NCI-H1694 treated with DMSO at 0.1 percent for 48 hours (cell line): ENCODE data around the gene CTNND2.

Experiments used
- DNase-seq: peaks from one replicate; lab custom pipeline; 2025; lab: John Stamatoyannopoulos, UW

The CTNND2 gene

DNA sequence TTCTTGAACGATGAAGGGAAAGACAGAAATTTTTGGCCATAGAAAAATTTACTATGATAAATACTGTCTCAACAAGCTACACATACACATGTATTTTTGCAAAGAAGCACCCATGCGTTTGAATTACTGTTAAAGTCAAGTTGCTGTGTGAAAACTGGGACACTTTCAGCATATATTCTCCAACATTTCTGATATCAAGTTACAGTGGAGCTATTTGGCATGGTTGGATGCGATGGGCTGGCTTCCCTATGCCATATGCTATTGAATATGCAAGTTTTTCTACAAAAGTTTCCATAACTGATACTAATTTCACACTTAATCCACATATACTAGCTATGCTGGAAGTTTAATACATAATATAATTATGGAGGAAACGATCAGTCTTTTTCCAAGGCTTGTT, 381.4 kb downstream of the CTNND2 start:
- DNase-seq: no peak

DNA sequence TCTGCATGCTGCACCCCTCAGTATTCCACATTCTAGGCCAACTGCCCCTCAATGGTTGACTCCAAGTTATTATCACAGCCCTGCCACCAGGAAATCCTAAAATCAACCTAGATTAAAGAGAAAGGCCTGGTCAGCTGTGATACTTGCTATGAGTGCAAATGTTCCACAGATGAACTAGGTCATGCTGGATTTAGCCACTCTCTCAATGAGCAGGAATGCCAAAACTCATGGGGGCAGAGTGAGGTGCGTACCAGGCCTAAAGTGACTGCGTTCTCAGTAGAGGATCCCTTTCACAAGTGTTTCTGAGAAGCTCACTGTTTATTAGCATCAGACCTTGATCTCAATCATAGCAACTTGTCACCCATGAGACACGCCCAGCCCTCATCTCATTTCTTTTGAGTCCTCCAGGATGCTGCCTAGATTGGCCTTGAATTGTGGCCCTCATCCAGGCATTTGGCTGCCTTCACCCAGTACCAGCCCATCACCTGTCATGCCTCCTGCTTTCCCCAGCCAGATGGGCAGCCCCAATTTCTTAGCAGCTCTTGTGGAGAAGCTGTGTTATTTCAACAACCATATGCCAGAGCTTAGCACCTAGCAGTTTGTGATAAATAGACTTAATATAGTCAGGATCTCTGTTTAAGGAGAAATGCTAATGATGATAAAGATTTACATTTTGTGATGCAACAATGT, 383.9 kb downstream of the CTNND2 start:
- peak; percentile 39 for DNase-seq

- DNase-seq: no peak
Observed at GRCh38 chr5:11519236-11519635, 385.0 kb downstream of the CTNND2 start.

- DNase-seq: no peak
Observed at GRCh38 chr5:11518676-11519075, 385.6 kb downstream of the CTNND2 start.

GRCh38 chr5:11514705-11515432, 389.4 kb downstream of the CTNND2 start:
- DNase-seq: no peak

DNA sequence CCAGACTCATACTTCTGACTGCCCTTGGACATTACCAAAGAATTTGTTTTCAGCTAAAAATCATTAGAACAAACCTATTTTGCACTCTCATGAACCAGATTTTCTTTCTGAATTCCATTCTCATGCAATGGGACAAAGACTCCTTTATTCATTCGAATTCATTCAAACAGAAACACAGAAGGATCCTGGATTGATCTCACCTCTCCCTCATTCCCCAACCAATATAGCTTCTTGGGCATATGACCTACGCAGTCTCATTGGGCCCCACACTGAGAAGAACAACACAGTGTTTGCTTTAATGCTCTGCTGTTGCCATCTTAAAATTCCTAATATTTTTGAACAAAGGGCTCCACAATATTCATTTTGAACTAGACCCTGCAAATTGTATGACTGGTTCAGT, 392.4 kb downstream of the CTNND2 start:
- no peak for DNase-seq

DNA sequence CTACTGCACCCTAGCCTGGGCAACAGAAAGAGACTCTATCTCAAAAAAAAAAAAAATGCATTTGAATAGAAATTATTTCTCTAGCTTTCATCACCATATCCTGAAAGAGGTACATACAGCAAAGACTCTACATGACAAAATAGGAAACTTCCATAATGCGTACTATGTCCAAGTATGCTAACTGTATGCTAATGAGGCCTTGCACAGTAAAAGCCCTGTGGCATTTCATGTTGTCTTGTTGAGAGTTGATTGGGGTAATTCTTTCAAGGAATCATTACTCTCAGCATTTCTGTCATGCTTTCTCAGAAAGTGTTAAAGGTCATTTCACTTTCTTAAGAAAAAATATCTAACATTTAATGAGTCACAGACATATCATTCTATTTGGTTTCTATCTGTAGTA, 393.4 kb downstream of the CTNND2 start:
- DNase-seq: no peak

GRCh38 chr5:11509793-11510192, 394.5 kb downstream of the CTNND2 start:
- DNase-seq: no peak

- DNase-seq: no peak
Observed at GRCh38 chr5:11507156-11507910, 396.9 kb downstream of the CTNND2 start.

DNA sequence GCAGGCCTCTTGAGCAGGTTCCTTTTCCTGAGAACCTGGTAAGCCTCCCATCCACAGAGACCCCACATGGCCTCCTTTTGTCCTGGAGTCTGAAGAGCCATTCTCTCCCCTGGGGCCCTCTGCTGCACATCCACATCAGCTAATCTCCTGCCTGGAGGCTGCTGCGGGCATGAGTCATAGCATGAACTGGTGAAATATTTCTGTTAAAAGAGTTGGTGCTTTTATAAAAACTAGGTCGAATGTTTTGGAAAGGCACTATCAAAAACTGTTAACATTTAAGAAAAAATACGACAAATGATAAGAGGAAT, 399.4 kb downstream of the CTNND2 start:
- no peak for DNase-seq

- no peak for DNase-seq
Observed at GRCh38 chr5:11504065-11504885, 400.0 kb downstream of the CTNND2 start.

- DNase-seq: no peak
Observed at GRCh38 chr5:11502783-11503182, 401.5 kb downstream of the CTNND2 start.

DNA sequence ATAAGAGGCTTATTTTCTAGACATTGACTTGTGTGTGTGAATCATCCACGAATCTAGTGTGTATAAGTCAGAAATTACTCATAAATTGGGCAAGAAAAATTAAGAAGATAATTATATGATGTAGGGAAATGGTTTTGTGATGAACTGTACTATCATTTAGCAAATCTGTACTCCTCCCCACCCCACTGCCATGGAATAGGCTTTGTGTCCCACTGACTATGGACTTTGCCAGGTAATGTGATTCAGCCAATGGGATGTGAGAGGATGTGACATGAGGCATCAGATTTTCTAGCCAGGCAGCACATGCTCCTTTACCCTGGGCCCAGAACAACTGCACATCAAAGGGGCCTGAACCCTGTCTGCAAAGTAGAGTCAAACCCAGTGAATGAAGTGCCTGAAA, 406.6 kb downstream of the CTNND2 start:
- no peak for DNase-seq

DNA sequence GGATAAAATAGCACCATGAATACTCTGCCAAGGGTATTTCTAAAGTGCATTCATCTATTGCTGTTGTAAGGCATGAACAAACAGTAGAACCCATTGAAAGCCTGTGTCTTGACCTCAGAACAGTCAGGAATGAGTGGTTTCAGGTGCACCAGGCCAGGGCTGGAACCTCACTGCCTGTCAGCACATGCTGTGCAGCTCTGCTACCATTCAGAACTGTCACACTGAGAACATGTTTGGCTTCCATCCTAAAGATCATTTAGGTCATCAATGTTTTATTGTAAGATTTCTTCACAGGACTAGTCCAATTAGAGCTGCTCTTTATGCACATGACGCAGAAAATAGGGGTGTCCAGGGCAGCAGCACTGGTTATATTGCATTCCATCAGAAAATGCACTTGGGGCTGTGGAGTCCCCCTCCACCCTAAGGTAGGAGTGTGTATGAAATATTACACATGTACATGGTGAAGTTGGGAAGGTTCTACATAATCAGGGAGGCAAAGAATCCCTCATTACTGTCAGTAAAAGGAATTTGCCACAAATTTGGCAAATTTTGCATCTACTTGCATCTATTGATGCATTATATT, 408.0 kb downstream of the CTNND2 start:
- DNase-seq: no peak

- peak; percentile 52 for DNase-seq
Observed at GRCh38 chr5:11494340-11494739, 409.9 kb downstream of the CTNND2 start.

- no peak for DNase-seq
Observed at GRCh38 chr5:11491404-11492075, 412.7 kb downstream of the CTNND2 start.

DNA sequence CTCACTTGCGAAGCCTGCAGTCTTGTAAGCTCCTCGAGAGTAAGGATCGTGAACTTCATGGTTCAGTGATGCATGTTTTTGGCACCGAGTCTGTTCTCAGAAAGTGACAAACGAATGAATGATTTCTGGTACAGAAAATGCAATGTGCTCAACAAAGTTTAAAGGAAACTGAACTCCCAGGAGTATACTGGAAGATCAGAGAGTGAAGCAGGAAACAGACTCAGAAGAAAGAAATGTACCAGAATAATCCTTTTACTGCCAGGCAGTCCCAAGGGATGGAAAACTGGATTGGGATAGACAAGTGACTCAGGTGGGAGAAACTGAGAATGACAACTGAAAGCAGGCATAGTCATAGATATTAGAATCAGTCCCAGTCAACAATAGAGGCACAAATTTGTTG, 420.6 kb downstream of the CTNND2 start:
- no peak for DNase-seq

DNA sequence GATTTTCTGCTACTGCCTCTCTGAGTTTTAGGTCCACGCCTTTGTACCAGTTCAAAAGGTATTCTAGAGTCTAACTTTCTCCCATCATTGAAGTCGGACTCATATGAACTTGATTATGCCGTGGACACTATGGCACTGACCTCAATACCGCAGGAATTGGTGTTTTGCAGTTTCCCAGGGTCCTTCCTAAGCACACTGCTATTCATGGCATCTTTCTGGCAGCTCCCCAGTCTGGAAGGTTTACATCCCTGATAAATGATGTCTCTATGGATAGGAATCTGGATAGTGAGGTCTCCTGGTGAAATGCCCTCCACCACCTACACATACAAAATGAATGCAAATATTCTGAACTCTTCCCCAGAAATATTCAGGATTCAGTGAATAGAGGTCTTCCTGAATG, 422.2 kb downstream of the CTNND2 start:
- DNase-seq: no peak

DNA sequence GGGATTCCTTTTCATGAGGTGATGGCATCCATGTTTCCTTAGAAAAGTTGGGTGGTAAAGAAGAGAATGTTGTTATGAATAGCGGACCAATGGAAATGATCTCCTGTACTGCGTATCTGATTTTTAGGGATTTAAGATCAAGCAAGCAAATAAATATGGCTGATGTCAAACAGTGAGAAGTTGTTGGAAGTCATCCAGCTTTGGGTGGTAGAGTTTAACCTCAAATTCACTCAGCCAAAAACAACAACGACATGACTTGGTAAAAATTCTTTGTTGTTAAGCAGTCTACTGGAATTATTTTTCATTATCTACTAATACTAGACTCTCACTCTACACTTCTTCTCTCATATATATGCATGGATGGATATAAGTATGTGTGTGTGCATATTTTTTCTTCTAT, 426.5 kb downstream of the CTNND2 start:
- DNase-seq: no peak

- DNase-seq: no peak
Observed at GRCh38 chr5:11476866-11477265, 427.4 kb downstream of the CTNND2 start.

- no peak for DNase-seq
Observed at GRCh38 chr5:11468334-11469039, 435.8 kb downstream of the CTNND2 start.
